Right kidney (tissue), 9 donors: ENCODE measurements around the gene DNAH9.

ENCODE experiments used
- DNase-seq: peaks from one replicate; pipeline ENCODE4 v3.0.0-alpha.2; 2016
- long read RNA-seq, 8 donors: transcript quantifications; one replicate each; lab custom pipeline, GENCODE V29; 2026

The DNAH9 gene, protein sequence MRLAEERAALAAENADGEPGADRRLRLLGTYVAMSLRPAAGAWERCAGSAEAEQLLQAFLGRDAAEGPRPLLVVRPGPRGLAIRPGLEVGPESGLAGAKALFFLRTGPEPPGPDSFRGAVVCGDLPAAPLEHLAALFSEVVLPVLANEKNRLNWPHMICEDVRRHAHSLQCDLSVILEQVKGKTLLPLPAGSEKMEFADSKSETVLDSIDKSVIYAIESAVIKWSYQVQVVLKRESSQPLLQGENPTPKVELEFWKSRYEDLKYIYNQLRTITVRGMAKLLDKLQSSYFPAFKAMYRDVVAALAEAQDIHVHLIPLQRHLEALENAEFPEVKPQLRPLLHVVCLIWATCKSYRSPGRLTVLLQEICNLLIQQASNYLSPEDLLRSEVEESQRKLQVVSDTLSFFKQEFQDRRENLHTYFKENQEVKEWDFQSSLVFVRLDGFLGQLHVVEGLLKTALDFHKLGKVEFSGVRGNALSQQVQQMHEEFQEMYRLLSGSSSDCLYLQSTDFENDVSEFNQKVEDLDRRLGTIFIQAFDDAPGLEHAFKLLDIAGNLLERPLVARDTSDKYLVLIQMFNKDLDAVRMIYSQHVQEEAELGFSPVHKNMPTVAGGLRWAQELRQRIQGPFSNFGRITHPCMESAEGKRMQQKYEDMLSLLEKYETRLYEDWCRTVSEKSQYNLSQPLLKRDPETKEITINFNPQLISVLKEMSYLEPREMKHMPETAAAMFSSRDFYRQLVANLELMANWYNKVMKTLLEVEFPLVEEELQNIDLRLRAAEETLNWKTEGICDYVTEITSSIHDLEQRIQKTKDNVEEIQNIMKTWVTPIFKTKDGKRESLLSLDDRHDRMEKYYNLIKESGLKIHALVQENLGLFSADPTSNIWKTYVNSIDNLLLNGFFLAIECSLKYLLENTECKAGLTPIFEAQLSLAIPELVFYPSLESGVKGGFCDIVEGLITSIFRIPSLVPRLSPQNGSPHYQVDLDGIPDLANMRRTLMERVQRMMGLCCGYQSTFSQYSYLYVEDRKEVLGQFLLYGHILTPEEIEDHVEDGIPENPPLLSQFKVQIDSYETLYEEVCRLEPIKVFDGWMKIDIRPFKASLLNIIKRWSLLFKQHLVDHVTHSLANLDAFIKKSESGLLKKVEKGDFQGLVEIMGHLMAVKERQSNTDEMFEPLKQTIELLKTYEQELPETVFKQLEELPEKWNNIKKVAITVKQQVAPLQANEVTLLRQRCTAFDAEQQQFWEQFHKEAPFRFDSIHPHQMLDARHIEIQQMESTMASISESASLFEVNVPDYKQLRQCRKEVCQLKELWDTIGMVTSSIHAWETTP (N-terminal part only)
- long read RNA-seq, donor 1, result 0 reads
- long read RNA-seq, donor 2, partial matches to known transcripts, result 0 of 1 reads
- long read RNA-seq, donor 2, other reads (novel, unspliced or antisense), result 0 of 1 reads
- long read RNA-seq, donor 3, result 0 reads
- long read RNA-seq, donor 4, partial matches to known transcripts, result 0 of 1 reads
- long read RNA-seq, donor 4, other reads (novel, unspliced or antisense), result 0 of 1 reads
- long read RNA-seq, donor 5, partial matches to known transcripts, result 0 of 1 reads
- long read RNA-seq, donor 5, other reads (novel, unspliced or antisense), result 0 of 1 reads
- long read RNA-seq, donor 6, result 0 reads
- long read RNA-seq, donor 7, result 0 reads
- long read RNA-seq, donor 8, partial matches to known transcripts, result 0 of 3 reads
- long read RNA-seq, donor 8, other reads (novel, unspliced or antisense), result 0 of 3 reads

DNA sequence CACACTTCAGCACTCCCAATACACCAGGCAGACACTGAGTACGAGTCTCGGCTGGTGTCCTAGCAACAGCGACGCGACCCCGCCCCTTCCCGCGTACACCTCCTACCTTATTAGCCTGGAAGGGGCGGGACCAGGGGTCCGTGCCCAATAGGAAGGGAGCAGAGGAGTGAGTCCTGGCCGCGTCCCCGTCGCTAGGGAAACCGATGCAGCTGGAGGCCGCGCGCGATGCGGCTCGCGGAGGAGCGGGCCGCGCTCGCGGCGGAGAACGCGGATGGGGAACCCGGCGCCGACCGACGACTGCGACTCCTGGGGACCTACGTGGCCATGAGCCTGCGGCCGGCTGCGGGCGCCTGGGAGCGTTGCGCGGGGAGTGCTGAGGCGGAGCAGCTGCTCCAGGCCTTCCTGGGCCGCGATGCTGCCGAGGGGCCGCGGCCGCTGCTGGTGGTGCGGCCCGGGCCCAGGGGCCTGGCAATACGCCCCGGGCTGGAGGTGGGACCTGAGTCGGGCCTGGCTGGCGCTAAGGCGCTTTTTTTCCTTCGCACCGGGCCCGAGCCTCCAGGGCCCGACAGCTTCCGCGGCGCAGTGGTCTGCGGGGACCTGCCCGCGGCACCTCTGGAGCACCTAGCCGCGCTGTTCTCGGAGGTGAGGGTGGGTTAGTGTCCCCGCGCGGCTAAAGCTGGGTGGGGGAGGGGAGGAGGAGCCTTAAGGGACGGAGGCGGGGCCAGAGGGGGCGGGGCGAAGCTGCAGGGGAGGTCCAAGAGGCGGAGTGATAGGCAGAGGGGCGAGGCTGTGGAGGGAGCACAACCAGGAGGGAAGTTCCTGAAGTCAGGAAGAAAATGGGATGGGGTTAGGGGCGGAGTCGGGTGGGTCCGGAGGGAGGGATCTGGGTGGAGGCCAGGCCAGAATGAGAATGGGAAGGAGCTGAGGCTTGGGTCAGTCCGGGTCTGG lies at the start of gene DNAH9:
Gene DNAH9 (plus strand): TSS at position 197 of the 948 bp plus-strand sequence. CDS start 29 bp downstream, at position 226.
- DNase-seq, result peak; percentile 99

DNA sequence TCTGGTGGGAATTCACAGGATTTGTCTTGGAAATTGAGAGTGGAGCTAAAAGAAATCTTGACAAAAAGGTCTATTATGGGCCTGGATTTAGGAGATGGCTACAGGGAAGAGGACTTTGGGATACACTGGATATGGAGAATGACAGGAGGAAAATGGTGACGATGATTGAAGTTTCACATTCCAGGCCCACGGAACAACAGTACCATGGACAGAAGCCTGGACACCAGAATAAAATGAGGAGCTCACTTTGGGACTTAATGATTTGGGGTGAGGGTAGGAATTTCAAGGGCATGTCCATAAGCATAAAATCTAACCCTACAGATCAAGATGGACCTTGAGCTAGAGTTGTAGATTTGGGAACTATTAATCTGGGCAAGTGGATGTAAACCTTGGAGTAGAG lies 47.8 kb upstream of the DNAH9 start:
- DNase-seq, result no peak

DNA sequence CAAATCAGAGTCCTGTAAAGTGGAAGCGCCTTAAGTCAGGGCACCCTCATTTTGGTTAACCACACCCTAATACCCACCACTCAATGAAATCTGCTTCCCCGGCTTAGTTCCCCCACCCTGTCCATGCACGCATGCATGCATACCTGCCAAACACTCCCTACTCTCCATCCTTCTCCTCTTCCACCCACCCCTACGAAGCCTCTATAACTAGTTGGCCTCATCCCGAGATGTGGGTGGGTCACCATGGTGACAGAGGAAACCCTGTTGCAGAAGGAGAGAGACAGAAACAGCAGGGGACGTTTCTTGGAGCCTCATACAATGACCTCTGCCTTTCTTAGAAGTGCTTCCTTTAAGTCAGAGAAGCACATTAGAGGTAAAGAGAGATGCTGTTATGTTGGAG lies 46.8 kb upstream of the DNAH9 start:
- no peak for DNase-seq

DNA sequence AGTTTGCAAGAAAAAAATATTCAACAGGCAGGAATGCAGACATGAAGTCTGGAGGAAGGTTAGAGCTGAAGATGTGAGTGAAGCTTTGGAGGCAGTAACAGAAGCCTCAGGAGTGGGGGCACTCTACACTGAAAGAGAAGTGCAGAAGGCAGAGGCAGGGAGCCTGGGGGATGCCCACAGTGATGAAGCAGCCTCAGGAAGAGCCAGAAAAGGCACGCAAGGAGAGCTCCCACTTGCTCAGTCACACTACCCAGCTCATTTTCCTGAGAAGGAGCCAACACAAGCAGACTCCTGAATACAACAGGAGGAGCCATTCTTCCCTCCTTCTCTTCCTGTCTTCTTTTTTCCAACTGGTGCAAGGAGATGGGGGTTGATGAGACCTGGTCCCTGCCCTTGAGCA lies 45.1 kb upstream of the DNAH9 start:
- no peak for DNase-seq

DNA sequence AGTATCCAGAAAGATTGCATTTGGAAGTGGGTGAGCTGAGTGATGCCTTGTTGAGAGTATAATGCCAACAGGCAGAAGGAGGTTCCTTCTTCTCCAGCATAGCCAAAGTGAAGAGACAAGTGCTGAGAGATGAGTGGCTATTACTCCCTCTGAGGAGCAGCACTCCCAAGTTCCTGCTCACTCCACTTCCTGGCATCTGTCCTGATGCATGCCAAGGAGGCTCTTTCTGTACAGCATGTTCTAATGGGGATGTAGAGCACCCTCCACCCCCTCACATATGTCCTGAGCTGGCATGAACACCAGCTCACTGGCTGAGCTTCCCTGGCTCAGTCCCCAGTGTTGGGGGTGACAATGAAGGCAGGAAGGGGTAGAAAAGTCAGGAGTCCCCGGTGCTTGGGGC lies 44.2 kb upstream of the DNAH9 start:
- DNase-seq, result no peak

DNA sequence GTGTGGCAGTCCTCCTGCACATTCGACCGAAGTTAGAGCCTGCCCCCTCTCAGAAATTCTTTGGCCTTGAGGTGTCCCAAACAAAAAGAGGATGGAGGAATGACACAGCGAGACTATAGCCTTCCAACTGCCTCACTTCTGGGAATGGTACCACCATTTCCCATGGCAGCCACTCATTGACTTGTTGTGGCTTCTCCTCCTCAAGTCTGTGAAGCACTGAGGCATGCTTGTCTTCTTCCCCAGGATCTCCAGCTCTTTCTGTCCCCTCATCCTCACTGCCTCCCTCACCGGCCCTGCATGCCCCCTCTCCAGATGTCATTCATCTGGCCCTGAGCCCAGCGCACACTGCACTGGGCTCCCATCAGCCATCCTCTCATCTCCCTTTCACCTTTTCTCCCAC lies 43.7 kb upstream of the DNAH9 start:
- no peak for DNase-seq

DNA sequence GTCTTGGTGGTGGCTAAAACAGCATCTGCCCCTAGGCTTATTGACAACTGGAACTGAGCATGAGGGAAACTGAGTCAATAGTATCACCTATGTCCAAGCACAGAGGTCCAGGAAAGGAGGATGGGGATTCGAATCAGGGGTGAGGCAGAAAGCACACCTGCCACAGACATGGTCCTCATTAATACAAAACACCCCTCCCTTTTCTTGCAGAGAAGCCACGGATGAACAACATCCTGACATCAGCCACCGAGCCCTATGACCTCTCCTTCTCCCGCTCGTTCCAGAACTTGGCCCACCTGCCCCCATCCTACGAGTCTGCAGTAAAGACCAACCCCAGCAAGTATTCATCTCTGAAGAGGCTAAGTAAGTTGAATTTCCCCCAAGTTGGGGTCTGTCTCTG lies 42.7 kb upstream of the DNAH9 start:
- DNase-seq, result no peak

DNA sequence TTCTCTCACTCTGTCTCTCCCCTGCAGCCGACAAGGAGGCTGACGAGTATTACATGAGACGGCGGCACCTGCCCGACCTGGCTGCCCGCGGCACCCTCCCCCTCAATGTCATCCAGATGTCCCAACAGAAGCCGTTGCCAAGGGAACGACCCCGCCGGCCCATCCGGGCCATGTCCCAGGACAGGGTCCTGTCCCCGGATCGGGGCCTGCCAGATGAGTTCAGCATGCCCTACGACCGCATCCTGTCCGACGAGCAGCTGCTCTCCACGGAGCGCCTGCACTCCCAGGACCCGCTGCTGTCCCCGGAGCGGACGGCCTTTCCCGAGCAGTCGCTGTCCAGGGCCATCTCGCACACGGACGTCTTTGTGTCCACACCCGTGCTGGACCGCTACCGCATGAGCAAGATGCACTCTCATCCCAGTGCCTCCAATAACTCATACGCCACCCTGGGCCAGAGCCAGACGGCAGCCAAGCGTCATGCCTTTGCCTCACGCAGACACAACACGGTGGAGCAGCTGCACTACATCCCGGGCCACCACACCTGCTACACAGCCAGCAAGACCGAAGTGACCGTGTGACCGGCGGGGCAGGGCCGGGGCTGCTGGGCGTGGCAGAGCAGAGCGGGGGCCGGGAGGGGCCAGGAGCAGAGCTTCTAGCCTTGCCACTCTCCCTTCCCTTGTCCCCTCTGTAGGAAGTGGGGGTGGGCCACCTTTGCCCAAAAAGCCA lies 40.4 kb upstream of the DNAH9 start:
- DNase-seq, result no peak

DNA sequence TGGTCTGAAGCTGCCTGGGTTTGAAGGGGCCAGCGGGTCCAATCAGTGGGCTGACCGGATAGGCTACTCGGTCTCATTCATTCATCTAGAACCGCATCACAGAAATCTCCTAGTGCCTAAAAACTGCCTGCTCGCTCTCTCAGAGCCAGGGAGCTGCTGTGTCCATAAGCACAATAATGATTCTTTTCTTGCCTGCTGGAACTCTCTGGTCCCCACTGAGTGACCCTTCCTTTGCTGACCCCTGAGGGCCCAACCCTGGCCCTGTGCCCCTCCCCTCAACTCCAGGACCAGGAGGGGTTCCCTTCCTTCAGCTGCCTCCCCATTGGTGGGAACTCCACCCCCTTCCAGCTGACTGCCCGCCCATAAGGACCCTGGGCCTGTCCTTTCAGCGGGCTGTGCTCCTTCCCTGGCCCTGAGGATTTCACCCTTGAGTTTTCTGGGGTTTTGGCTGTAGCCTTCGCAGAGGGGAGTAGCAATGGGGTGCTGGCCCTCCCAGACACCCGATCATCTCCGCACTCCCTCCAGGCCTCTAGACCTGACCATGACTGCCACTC lies 39.5 kb upstream of the DNAH9 start:
- no peak for DNase-seq

DNA sequence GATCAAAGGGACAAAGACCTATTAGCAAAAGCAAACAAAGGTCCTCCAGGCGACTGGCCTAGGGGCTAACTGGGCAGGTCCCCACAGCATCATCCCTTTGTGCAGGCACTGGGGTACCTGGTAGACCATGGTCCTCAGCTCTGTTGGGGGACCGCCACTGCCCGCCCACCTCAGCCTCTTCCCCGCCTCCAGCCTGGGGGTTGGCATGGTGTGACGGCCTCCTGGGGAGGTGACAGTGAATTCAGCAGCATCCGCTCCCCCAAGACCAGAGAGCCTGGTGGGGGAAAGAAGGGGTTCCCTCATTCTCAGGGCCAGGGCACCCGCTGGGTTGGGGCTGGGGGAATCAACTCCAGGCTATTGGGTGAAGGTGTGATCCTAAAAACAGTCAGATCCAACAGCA lies 38.7 kb upstream of the DNAH9 start:
- no peak for DNase-seq

DNA sequence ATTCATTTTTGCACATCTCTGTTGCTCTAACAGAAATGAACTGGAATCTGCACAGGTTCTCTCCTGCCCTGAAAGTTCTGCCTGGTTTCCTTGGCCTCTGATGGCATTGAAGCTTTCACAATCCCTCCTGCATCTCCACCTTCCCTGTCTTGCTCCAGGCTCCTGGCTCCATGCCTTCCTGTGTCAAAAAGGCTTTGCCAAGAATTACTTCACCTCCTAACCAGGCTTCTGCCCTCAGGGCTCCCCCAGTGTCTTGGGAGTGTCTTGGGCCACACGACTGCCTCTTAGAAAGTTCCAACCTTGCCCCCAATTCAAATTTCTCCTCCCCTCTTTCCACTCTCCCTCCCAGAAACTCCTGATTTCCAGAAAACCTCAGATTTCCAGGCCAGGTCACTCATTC lies 37.0 kb upstream of the DNAH9 start:
- DNase-seq, result no peak

DNA sequence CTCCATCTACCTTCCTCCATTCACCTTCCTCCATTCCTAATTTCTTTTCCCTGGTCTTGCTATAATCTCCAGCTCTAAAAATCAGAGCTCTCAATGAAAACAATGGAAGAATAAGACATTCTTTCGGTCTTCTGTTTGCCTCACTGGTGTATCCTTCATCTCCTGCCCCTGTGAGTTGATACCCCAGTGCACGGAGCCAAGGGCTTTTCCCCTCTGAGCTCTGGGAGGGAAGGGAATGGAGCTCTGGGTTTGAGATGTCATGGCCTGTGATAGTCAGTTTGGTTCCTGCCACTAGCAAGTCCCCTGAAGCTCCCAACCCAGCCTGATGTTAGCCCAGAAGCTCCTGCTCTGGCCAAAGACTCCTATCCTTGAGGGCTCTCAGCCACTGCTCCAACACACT lies 36.6 kb upstream of the DNAH9 start:
- DNase-seq, result no peak

DNA sequence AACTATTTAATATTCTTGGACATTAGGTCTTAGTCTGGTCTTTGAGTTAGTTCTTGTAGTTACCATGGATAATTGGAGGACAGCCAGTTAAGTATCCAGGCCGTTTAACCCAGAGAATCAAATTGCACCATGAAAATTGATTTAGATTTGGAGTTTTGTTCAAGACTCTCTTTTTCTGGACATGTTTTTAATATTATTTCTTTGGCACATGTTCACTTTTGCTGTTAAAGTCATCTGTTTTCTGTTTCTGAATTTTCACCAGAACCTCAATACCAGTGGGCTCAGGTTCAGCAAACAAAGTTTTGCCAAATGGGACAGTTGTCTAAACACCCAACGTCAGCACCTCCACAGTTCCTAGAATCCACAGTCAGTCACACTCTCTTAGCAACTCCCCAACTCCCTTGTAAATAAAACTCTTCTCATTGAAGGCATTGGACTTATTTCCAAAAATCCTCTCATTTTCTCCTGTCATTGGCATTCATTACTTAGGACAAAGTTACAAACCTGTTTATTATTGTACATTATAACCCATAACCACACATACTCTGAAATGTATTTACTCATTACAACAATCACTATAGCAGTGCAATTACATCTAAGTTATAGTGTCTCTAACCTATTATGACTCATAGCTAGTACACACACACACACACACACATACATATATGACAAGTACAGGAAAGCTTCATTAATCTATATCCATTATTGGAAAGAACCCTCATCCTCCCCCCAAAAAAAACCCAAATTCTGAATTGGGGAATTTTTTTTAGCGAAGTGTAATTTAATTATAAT lies 33.5 kb upstream of the DNAH9 start:
- DNase-seq, result no peak

DNA sequence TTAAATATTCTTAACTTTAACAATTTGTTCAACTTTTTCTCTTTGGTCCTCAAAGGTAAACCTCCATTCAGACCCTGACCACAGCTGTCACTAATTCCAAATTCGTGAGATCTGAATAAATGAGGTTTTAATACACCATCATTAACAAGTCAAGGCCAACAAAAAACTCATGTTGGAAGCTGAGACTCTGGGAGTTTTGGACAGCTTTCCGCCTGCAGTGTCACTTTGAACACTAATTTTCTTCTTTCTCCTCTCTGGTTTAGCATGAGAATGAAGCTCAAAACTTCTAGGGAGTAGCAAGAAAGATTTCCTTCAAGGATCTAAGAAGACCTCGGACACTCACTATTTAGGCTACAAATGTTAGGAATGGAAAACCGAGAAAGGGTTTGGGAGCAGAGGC lies 32.7 kb upstream of the DNAH9 start:
- DNase-seq, result no peak

DNA sequence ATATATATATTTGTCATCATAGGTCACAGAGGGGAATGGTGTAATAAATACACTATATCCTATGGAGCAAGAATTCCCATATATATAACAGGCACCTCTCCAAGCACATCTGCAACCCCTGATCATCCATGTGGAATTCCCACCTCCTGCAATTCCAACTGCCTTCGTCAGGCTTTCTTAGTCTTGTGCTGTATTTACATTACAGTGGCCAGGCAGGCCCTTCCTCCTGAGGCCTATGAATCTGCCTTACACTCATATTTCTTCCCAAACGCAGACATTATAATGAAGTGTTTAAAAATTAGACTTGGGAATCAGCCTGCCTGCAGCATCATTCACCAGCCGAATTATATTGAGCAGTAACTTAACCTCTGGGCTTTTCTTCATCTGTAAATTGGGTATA lies 19.3 kb upstream of the DNAH9 start:
- no peak for DNase-seq

DNA sequence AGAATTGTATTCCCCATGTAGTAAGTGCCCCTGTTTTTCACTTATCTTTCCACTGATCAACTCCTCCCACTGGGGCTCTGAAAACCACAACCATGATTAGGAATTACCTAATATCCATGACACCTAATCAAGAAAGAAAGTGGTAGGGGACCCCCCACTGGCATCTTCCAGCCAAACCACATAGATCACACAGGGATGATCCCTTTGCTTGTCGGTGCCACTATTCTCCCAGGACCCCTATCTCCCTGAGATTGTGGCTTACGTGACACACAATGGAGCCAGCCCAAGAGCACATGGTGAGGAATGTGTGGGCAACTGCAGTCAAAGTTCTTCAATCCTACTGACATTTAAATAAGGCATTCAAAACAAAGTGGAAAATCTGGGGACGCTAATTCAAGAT lies 17.6 kb upstream of the DNAH9 start:
- DNase-seq, result no peak

DNA sequence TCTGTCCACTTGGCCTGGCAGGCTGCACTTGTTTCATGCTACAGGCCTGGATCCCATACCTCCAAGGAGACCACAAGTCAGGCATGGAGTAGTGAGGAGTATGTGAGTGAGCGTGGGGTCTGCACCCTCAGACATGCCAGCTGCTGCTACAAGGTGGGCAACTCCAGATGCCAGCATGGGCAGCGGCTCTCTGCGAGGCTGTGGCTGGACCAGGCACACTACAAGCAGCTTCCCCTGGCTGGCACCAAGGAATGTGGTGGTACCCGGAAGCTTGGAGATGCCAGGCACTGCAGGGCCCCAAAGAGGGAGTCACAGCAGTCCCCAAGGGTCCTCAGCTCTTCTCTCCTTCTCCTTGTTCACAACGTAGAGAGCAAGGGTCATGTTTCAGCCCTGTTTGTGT lies 16.1 kb upstream of the DNAH9 start:
- DNase-seq, result no peak

DNA sequence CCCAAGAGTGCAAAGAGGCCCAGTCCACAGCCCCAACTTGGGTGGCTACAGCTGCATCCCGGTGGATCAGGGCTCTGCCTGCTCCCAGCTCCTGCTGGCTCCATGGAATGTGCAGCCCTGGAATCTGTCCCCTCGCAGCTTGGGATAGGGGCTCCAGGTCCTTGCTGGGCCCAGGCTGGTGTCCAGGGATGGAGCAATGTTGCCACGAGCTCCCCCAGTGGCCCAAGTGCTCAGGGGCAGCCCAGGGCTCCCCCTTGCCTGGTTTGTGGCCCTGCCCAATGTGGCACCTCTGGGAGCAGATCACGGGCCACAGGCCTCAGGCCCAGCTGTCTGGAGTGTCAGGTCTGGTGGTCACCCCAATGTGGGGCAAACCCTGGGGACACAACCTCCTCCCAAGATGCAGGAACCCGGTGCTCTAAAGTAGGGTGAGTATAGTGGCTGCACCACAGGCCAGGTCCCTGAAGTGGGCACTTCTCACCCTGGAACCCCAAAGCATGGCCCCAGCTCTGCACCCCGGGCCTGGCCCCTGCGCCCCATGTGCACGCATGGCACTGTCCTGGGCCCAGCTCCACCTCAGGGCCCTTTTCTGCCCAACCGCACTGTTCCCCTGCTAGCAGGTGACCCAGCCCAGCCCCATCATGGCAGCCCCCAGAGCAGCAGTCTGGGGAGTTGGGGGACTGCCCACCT lies 14.8 kb upstream of the DNAH9 start:
- no peak for DNase-seq
